AG09319 (cell line): ENCODE measurements around the gene ZRSR2.

ENCODE experiments used
- DNase-seq: peaks from one replicate; pipeline ENCODE4 v3.0.0-alpha.2; 2010; ENCODE audit warnings: low read depth; ENCODE audit errors: extremely low read depth
- CTCF ChIP-seq: IDR thresholded peaks from 2 replicates; pipeline ENCODE4 v1.5.1; 2011; ENCODE audit warnings: low read depth, mild to moderate bottlenecking, inconsistent platforms, low read length, moderate library complexity

Gene ZRSR2

GRCh38 chrX:15854712-15855567 lies 64.7 kb downstream of the ZRSR2 start, which contains the start of gene AP1S2:
AP1S2 (minus strand) TSS chrX:15854813; CDS start chrX:15852524, 2,289 bp downstream.
- TF ChIP-seq CTCF = no peak
- peak; percentile 88 for DNase-seq

GRCh38 chrX:15855568-15856221 lies 65.4 kb downstream of the ZRSR2 start:
- no peak for DNase-seq
- TF ChIP-seq CTCF = no peak

GRCh38 chrX:15856222-15856587 lies 65.9 kb downstream of the ZRSR2 start:
- DNase-seq = no peak

GRCh38 chrX:15856636-15857035 lies 66.4 kb downstream of the ZRSR2 start:
- no peak for DNase-seq
- no peak for TF ChIP-seq CTCF

More at GRCh38 chrX:15856222-15856587, 65.9 kb downstream of the ZRSR2 start:
- TF ChIP-seq CTCF = no peak

- DNase-seq = no peak
- TF ChIP-seq CTCF = no peak
Measured at GRCh38 chrX:15858051-15858450, 67.8 kb downstream of the ZRSR2 start.

- no peak for TF ChIP-seq CTCF
- no peak for DNase-seq
Measured at GRCh38 chrX:15860921-15861320, 70.6 kb downstream of the ZRSR2 start.

GRCh38 chrX:15864023-15864422 lies 73.7 kb downstream of the ZRSR2 start:
- no peak for DNase-seq
- TF ChIP-seq CTCF = no peak
